LHCN-M2 (cell line): ENCODE measurements around the gene RAB6A. TPM values are rescaled to one million over a fixed set of nuclear protein-coding genes. Genes with fewer than 3 reads are reported as not detected.

Source experiments
- DNase-seq: peaks from one replicate; pipeline ENCODE4 v3.0.0-alpha.2; 2012; ENCODE audit warnings: low read depth
- total RNA-seq: library from RNA; depleted of rRNA; stranded (reverse); fragments of >200 nt; gene quantifications from 2 replicates; pipeline ENCODE4 v1.2.3, GENCODE V29; 2014; rRNA removed

The RAB6A gene
- total RNA-seq, 1 experiment from 2014 or later = 120 TPM

- DNase-seq = peak; percentile 50
Observed at GRCh38 chr11:73625696-73626318, 135.1 kb downstream of the RAB6A start.

Other genes starting within 250 kb of the RAB6A start
- 23.7 and 24.6 TPM in 2 replicates for gene FAM168A, start 163.0 kb downstream of the RAB6A start, total RNA-seq
- gene PLEKHB1, start 114.5 kb downstream of the RAB6A start, total RNA-seq = 0.46 TPM in 1 of 2 replicates, not detected in the other
- 14.8 and 27.3 TPM in 2 replicates for gene MRPL48, start 26.8 kb upstream of the RAB6A start, total RNA-seq
- 119 and 131 TPM in 2 replicates for gene COA4, start 115.8 kb upstream of the RAB6A start, total RNA-seq
- 10.0 and 11.7 TPM in 2 replicates for gene PAAF1, start 115.9 kb upstream of the RAB6A start, total RNA-seq
- 0.06 TPM in 1 of 2 replicates, not detected in the other for gene DNAJB13, start 190.0 kb upstream of the RAB6A start, total RNA-seq
- gene UCP2, start 221.8 kb upstream of the RAB6A start, total RNA-seq = 4.3 and 8.0 TPM in 2 replicates
- 0.71 and 1.1 TPM in 2 replicates for gene UCP3, start 248.0 kb upstream of the RAB6A start, total RNA-seq